ENCODE data around the gene THNSL1. TPM values are rescaled to one million over a fixed set of nuclear protein-coding genes. Genes with fewer than 3 reads are reported as not detected.
"Not testable (repeated sequence)": the region's sequence is repeated elsewhere in the genome, so short reads cannot be mapped to it uniquely, and the experiment has no call there.

Gene THNSL1
- total RNA-seq (4.1 TPM), polyA plus RNA-seq (3.5 TPM)
- long read RNA-seq, donor 1 = 0 reads
- long read RNA-seq, donor 2 = 0 reads
- long read RNA-seq, donor 3, partial matches to known transcripts = 0 of 4 reads
- long read RNA-seq, donor 3, other reads (novel, unspliced or antisense) = 0 of 4 reads
- long read RNA-seq, donor 4 = 0 reads
- long read RNA-seq, donor 5, partial matches to known transcripts = 0 of 3 reads
- long read RNA-seq, donor 5, other reads (novel, unspliced or antisense) = 0 of 3 reads
- long read RNA-seq, donor 6, transcript THNSL1-201 (3 exons, 3,691 nt) = major isoform, 5 of 6 reads
- long read RNA-seq, donor 6, partial matches to known transcripts = 0 of 6 reads
- long read RNA-seq, donor 6, other reads (novel, unspliced or antisense) = 0 of 6 reads
- long read RNA-seq, donor 7, partial matches to known transcripts = 0 of 1 reads
- long read RNA-seq, donor 7, other reads (novel, unspliced or antisense) = 0 of 1 reads
- long read RNA-seq, donor 8, partial matches to known transcripts = 0 of 3 reads
- long read RNA-seq, donor 8, other reads (novel, unspliced or antisense) = 0 of 3 reads
- long read RNA-seq, donor 9, partial matches to known transcripts = 0 of 1 reads
- long read RNA-seq, donor 9, other reads (novel, unspliced or antisense) = 0 of 1 reads
- long read RNA-seq, donor 10, partial matches to known transcripts = 0 of 2 reads
- long read RNA-seq, donor 10, other reads (novel, unspliced or antisense) = 0 of 2 reads

GRCh38 chr10:25016376-25017153, at the start of gene THNSL1:
Gene THNSL1, plus strand, starts transcription at chr10:25016612. Its CDS starts 6,612 bp downstream, at chr10:25023224.
- H3K36me3 ChIP-seq (ENCODE audit: control insufficient read depth in 2 of 2, insufficient read depth in 2 of 2, low read length in 1 of 2) = no peaks in the 10 kb centered on the region
- H3K4me1 ChIP-seq (ENCODE audit: control insufficient read depth in 2 of 2, insufficient read depth in 2 of 2, low read length in 2 of 2) = peaks cover 3 to 7% of the 10 kb centered on the region in 2 donors
- under 1% methylated on average over 69 of the region's 69 CpGs for WGBS
- H3K27ac ChIP-seq (ENCODE audit: low read depth in 1 of 2, low read length in 1 of 2) = peak within 1 kb of the TSS; percentile 81 to 87
- H3K27me3 ChIP-seq (ENCODE audit: control insufficient read depth in 2 of 2, insufficient read depth in 1 of 2, low read length in 1 of 2) = no peaks in the 10 kb centered on the region
- no peaks in the 10 kb centered on the region for H3K9me3 ChIP-seq (ENCODE audit: control insufficient read depth in 2 of 2, insufficient read depth in 1 of 2, low read length in 1 of 2)
- peak; percentile 88 to 97 (median 95) for DNase-seq (ENCODE audit: low read depth in 6 of 9, low spot score in 9 of 9)
- peak within 1 kb of the TSS; percentile 52 to 64 for H3K4me3 ChIP-seq (ENCODE audit: low read length in 2 of 2)

- H3K36me3 ChIP-seq (ENCODE audit: control insufficient read depth in 2 of 2, insufficient read depth in 2 of 2, low read length in 1 of 2) = no peaks in the 10 kb centered on the region
- no peaks in the 10 kb centered on the region for H3K27me3 ChIP-seq (ENCODE audit: control insufficient read depth in 2 of 2, insufficient read depth in 1 of 2, low read length in 1 of 2)
- H3K27ac ChIP-seq (ENCODE audit: low read depth in 1 of 2, low read length in 1 of 2) = no peak overlapping the region
- no peak for DNase-seq (ENCODE audit: low read depth in 6 of 9, low spot score in 9 of 9)
- H3K4me3 ChIP-seq (ENCODE audit: low read length in 2 of 2) = no peak overlapping the region
- WGBS = 95% methylated on average over 5 of the region's 5 CpGs
- H3K4me1 ChIP-seq (ENCODE audit: control insufficient read depth in 2 of 2, insufficient read depth in 2 of 2, low read length in 2 of 2) = no peaks in the 10 kb centered on the region
- no peaks in the 10 kb centered on the region for H3K9me3 ChIP-seq (ENCODE audit: control insufficient read depth in 2 of 2, insufficient read depth in 1 of 2, low read length in 1 of 2)
Measured at GRCh38 chr10:24966962-24967481, 49.4 kb upstream of the THNSL1 start.

- Histone ChIP-seq H3K9me3 (ENCODE audit: control insufficient read depth in 2 of 2, insufficient read depth in 1 of 2, low read length in 1 of 2) (no peaks in the 10 kb centered on the region), H3K4me3 (ENCODE audit: low read length in 2 of 2) (no peak overlapping the region), H3K27ac (ENCODE audit: low read depth in 1 of 2, low read length in 1 of 2) (no peak overlapping the region), H3K36me3 (ENCODE audit: control insufficient read depth in 2 of 2, insufficient read depth in 2 of 2, low read length in 1 of 2) (no peaks in the 10 kb centered on the region), H3K27me3 (ENCODE audit: control insufficient read depth in 2 of 2, insufficient read depth in 1 of 2, low read length in 1 of 2) (no peaks in the 10 kb centered on the region), H3K4me1 (ENCODE audit: control insufficient read depth in 2 of 2, insufficient read depth in 2 of 2, low read length in 2 of 2) (no peaks in the 10 kb centered on the region)
- WGBS = 95% methylated on average over 7 of the region's 7 CpGs
- no peak for DNase-seq (ENCODE audit: low read depth in 6 of 9, low spot score in 9 of 9)
Measured at GRCh38 chr10:24968349-24968748, 48.1 kb upstream of the THNSL1 start.

GRCh38 chr10:24968951-24969350, 47.5 kb upstream of the THNSL1 start:
- H3K27me3 ChIP-seq (ENCODE audit: control insufficient read depth in 2 of 2, insufficient read depth in 1 of 2, low read length in 1 of 2); H3K36me3 ChIP-seq (ENCODE audit: control insufficient read depth in 2 of 2, insufficient read depth in 2 of 2, low read length in 1 of 2); H3K9me3 ChIP-seq (ENCODE audit: control insufficient read depth in 2 of 2, insufficient read depth in 1 of 2, low read length in 1 of 2); H3K4me3 ChIP-seq (ENCODE audit: low read length in 2 of 2); DNase-seq (ENCODE audit: low read depth in 6 of 9, low spot score in 9 of 9); H3K27ac ChIP-seq (ENCODE audit: low read depth in 1 of 2, low read length in 1 of 2); H3K4me1 ChIP-seq (ENCODE audit: control insufficient read depth in 2 of 2, insufficient read depth in 2 of 2, low read length in 2 of 2): not testable (repeated sequence)
- WGBS = 99% methylated on average over 11 of the region's 11 CpGs

- no peak for DNase-seq (ENCODE audit: low read depth in 6 of 9, low spot score in 9 of 9)
- Histone ChIP-seq H3K36me3 (ENCODE audit: control insufficient read depth in 2 of 2, insufficient read depth in 2 of 2, low read length in 1 of 2) (no peaks in the 10 kb centered on the region), H3K27ac (ENCODE audit: low read depth in 1 of 2, low read length in 1 of 2) (peak overlapping the region in 1 of 2 donors; percentile 24), H3K27me3 (ENCODE audit: control insufficient read depth in 2 of 2, insufficient read depth in 1 of 2, low read length in 1 of 2) (no peaks in the 10 kb centered on the region), H3K9me3 (ENCODE audit: control insufficient read depth in 2 of 2, insufficient read depth in 1 of 2, low read length in 1 of 2) (no peaks in the 10 kb centered on the region), H3K4me1 (ENCODE audit: control insufficient read depth in 2 of 2, insufficient read depth in 2 of 2, low read length in 2 of 2) (no peaks in the 10 kb centered on the region), H3K4me3 (ENCODE audit: low read length in 2 of 2) (no peak overlapping the region)
- 97% methylated on average over 2 of the region's 2 CpGs for WGBS
Measured at GRCh38 chr10:24969841-24970281, 46.6 kb upstream of the THNSL1 start.

GRCh38 chr10:24971374-24971773, 45.0 kb upstream of the THNSL1 start:
- H3K9me3 ChIP-seq (ENCODE audit: control insufficient read depth in 2 of 2, insufficient read depth in 1 of 2, low read length in 1 of 2) = no peaks in the 10 kb centered on the region
- no peak overlapping the region for H3K4me3 ChIP-seq (ENCODE audit: low read length in 2 of 2)
- DNase-seq (ENCODE audit: low read depth in 6 of 9, low spot score in 9 of 9) = no peak
- no peaks in the 10 kb centered on the region for H3K4me1 ChIP-seq (ENCODE audit: control insufficient read depth in 2 of 2, insufficient read depth in 2 of 2, low read length in 2 of 2)
- H3K27me3 ChIP-seq (ENCODE audit: control insufficient read depth in 2 of 2, insufficient read depth in 1 of 2, low read length in 1 of 2) = no peaks in the 10 kb centered on the region
- no peaks in the 10 kb centered on the region for H3K36me3 ChIP-seq (ENCODE audit: control insufficient read depth in 2 of 2, insufficient read depth in 2 of 2, low read length in 1 of 2)
- no peak overlapping the region for H3K27ac ChIP-seq (ENCODE audit: low read depth in 1 of 2, low read length in 1 of 2)

- Histone ChIP-seq H3K27ac (ENCODE audit: low read depth in 1 of 2, low read length in 1 of 2) (no peak overlapping the region), H3K9me3 (ENCODE audit: control insufficient read depth in 2 of 2, insufficient read depth in 1 of 2, low read length in 1 of 2) (no peaks in the 10 kb centered on the region), H3K4me3 (ENCODE audit: low read length in 2 of 2) (no peak overlapping the region), H3K4me1 (ENCODE audit: control insufficient read depth in 2 of 2, insufficient read depth in 2 of 2, low read length in 2 of 2) (no peaks in the 10 kb centered on the region), H3K36me3 (ENCODE audit: control insufficient read depth in 2 of 2, insufficient read depth in 2 of 2, low read length in 1 of 2) (no peaks in the 10 kb centered on the region), H3K27me3 (ENCODE audit: control insufficient read depth in 2 of 2, insufficient read depth in 1 of 2, low read length in 1 of 2) (no peaks in the 10 kb centered on the region)
- no peak for DNase-seq (ENCODE audit: low read depth in 6 of 9, low spot score in 9 of 9)
- WGBS = 92% methylated on average over 5 of the region's 5 CpGs
Measured at GRCh38 chr10:24973163-24973562, 43.2 kb upstream of the THNSL1 start.

- Histone ChIP-seq H3K27me3 (ENCODE audit: control insufficient read depth in 2 of 2, insufficient read depth in 1 of 2, low read length in 1 of 2) (no peaks in the 10 kb centered on the region), H3K4me1 (ENCODE audit: control insufficient read depth in 2 of 2, insufficient read depth in 2 of 2, low read length in 2 of 2) (no peaks in the 10 kb centered on the region), H3K9me3 (ENCODE audit: control insufficient read depth in 2 of 2, insufficient read depth in 1 of 2, low read length in 1 of 2) (no peaks in the 10 kb centered on the region), H3K36me3 (ENCODE audit: control insufficient read depth in 2 of 2, insufficient read depth in 2 of 2, low read length in 1 of 2) (no peaks in the 10 kb centered on the region), H3K4me3 (ENCODE audit: low read length in 2 of 2) (no peak overlapping the region), H3K27ac (ENCODE audit: low read depth in 1 of 2, low read length in 1 of 2) (no peak overlapping the region)
- WGBS = 93% methylated on average over 2 of the region's 2 CpGs
- no peak for DNase-seq (ENCODE audit: low read depth in 6 of 9, low spot score in 9 of 9)
Measured at GRCh38 chr10:24974976-24975375, 41.4 kb upstream of the THNSL1 start.

Measured in thymus (tissue), 14 donors.